HG03196 (cell line): ENCODE results near the gene STX16.
"Not testable (repeated sequence)": the region's sequence is repeated elsewhere in the genome, so short reads cannot be mapped to it uniquely, and the experiment has no call there.

Experiments
- ATAC-seq: cut with Tn5 transposase; IDR thresholded peaks from one replicate; pipeline ENCODE4 v1.9.1; 2021; ENCODE audit not compliant: unreplicated experiment

The STX16 gene

GRCh38 chr20:58719971-58720371 lies 68.9 kb downstream of the STX16 start:
- ATAC-seq, result no peak

DNA sequence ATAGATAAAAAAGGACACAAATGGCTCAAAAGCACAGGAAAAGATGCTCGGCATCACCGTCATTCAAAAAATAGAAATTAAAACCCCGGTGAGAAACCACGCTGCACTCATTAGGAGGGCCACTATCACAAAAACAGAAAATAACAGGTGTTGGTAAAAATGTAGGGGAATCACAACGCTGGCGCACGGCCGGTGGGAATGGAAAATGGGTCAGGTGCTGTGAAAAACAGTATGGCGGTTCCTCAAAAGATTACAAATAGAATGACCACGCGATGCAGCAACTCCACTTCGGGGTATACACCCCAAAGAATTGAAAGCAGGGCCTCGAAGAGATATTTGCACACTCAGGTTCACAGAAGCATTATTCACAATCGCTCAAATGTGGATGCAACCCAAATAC lies 69.8 kb downstream of the STX16 start:
- ATAC-seq, result no peak

DNA sequence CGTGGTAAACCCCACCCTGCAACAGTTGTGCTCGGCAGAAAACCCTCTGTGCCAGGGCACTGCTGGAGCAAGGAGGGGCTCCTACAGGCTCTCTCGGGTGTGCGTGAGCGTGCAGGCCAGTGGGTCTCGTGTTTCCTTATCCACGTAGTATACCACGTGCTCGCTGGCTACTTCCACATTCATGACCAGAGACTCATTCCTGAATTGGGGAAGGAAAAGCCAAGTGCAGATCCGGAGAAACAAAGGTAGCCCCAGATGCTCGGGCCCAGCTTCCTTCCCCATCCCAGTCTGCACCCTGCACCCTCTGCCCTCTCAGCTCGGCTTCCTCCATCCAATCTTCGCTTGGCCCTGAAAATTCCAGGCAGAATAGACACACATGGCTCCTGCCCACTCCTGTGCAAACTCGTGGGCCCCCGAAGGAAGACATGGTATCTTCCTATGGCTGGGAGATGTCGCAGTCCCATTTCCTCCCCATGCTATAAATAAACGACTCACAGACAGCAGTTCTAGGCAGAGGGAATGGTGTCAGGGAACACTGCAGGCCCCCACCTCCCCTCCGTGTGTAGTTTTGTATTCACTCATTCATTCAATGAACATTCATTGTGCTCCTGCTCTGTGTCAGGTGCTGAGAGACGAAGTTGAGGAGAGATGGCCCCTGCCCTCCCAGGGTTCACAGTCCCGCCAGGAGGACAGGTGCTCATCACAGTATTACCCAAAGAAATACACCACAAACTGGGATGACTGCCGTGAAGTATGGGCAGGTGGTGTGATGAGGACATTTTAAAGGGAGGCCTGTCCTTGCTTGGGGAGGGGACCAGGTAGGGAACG lies 71.1 kb downstream of the STX16 start:
- no peak for ATAC-seq

- ATAC-seq, result no peak
These were observed 72.0 kb downstream of the STX16 start for GRCh38 chr20:58722877-58723627.

DNA sequence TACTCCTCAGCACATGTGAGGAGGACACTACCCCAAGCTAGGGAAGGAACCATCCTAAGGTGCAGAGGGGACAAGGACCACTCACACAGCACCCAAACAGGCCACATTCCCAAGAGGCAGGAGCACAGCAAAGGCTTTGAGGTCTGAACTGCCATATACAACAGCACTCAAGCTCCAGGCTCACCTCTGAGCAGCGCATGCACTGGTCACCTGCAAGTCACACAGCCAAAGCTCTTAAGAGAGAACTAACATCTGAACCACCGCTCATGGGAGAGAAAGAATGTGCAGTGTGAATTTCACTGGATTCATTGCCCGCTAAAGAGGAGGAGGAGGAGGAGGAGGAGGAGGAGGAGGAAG lies 72.5 kb downstream of the STX16 start:
- no peak for ATAC-seq

DNA sequence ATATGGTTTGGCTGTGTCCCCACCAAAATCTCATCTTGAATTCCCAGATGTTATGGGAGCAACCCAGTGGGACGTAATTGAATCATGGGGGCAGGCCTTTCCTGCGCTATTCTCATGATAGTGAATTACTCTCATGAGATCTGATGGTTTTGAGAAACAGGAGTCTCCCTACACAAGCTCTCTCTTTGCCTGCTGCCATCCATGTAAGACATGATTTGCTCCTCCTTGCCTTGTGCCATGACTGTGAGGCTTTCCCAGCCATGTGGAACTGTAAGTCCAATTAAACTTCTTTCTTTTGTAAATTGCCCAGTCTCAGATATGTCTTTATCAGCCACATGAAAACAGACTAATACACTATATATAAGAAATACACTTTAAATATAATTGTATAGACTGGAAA lies 75.1 kb downstream of the STX16 start:
- ATAC-seq, result not testable (repeated sequence)
